HFFc6 (cell line): ENCODE results near the gene TMEM97. TPM values are rescaled to one million over a fixed set of nuclear protein-coding genes. Genes with fewer than 3 reads are reported as not detected.

Experiments used
- DNase-seq: peaks from one replicate; pipeline ENCODE4 v3.0.0-alpha.2; 2018
- H3K27ac Mint-ChIP-seq: 2 replicates; pipeline ENCODE4 v1.8.0; 2020; ENCODE audit warnings: mild to moderate bottlenecking, mixed read lengths
- H3K27me3 Mint-ChIP-seq: 2 replicates; pipeline ENCODE4 v1.8.0; 2021; ENCODE audit warnings: mild to moderate bottlenecking, moderate library complexity, mixed read lengths; ENCODE audit not compliant: insufficient read depth
- H3K36me3 Mint-ChIP-seq: 2 replicates; pipeline ENCODE4 v1.8.0; 2021; ENCODE audit warnings: low read depth, mixed read lengths
- H3K4me1 Mint-ChIP-seq: 2 replicates; pipeline ENCODE4 v1.8.0; 2020; ENCODE audit warnings: low read depth, mixed read lengths
- H3K4me3 Mint-ChIP-seq: 2 replicates; pipeline ENCODE4 v1.8.0; 2020; ENCODE audit warnings: mild to moderate bottlenecking, moderate library complexity, mixed read lengths
- H3K9me3 Mint-ChIP-seq: 2 replicates; pipeline ENCODE4 v1.8.0; 2020; ENCODE audit warnings: mild to moderate bottlenecking, mixed read lengths
- CTCF ChIP-seq: fragments of 200-600 bp; sonication (generic); IDR thresholded peaks from 2 replicates; pipeline ENCODE4 v1.5.0; 2021; ENCODE audit warnings: antibody characterized with exemption, mild to moderate bottlenecking
- total RNA-seq, 6 experiments: library from RNA; stranded (reverse); fragmentation: NEBNext Ultra II Directional; extraction: Animal tissue kit (Norgen Biotek cat#: 25700); gene quantifications; 2 replicates in 1 of 6; 3 replicates in 5 of 6; pipeline ENCODE4 v1.2.3, GENCODE V29; 2021

Gene TMEM97
- total RNA-seq, 6 experiments from 2014 or later: 17.6 to 29.5 (median 24.1) TPM

- Mint-ChIP-seq H3K27ac (no peak overlapping the region), H3K4me3 (no peak overlapping the region), H3K9me3 (no peaks in the 10 kb centered on the region; the same call in 1 of the 2 replicates), H3K36me3 (peaks cover 6% of the 10 kb centered on the region; the same call in 1 of the 2 replicates), H3K4me1 (peaks cover 67% of the 10 kb centered on the region), H3K27me3 (peaks cover 8% of the 10 kb centered on the region)
- TF ChIP-seq CTCF: no peak
- DNase-seq: no peak
Measured at GRCh38 chr17:28274591-28275265, 44.3 kb upstream of the TMEM97 start.

DNA sequence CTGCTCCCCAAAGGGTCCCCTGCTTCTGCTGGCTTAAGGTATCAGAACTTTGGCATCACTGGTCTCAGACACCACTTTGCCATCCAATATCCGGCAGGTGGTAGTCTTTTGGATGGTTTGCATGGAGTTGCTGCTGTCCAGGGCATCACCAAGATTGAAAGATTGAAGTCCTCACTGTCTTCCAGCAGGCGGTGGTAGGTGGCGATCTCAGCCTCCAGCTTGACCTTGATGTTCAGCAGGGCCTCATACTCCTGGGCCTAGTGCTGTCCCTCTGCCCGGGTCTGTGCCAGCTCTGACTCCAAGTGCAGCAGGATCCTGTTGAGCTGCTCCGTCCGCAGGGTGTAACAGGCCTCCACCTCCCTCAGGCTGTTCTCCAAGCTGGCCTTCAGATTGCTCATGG is 43.0 kb upstream of the TMEM97 start:
- no peak for DNase-seq
- Mint-ChIP-seq H3K4me3 (no peak overlapping the region), H3K27me3 (peaks cover 8% of the 10 kb centered on the region), H3K27ac (no peak overlapping the region), H3K4me1 (peaks cover 63% of the 10 kb centered on the region), H3K36me3 (no peaks in the 10 kb centered on the region), H3K9me3 (no peaks in the 10 kb centered on the region)
- TF ChIP-seq CTCF: no peak

GRCh38 chr17:28279411-28279810 is 39.6 kb upstream of the TMEM97 start:
- no peak for TF ChIP-seq CTCF
- H3K27ac Mint-ChIP-seq: no peak overlapping the region
- H3K9me3 Mint-ChIP-seq: no peaks in the 10 kb centered on the region
- peak; percentile 47 for DNase-seq
- no peak overlapping the region for H3K4me3 Mint-ChIP-seq
- H3K4me1 Mint-ChIP-seq: peaks cover 70% of the 10 kb centered on the region
- peaks cover 3% of the 10 kb centered on the region; the same call in 1 of the 2 replicates for H3K27me3 Mint-ChIP-seq
- no peaks in the 10 kb centered on the region for H3K36me3 Mint-ChIP-seq

GRCh38 chr17:28280826-28281225 is 38.2 kb upstream of the TMEM97 start:
- Mint-ChIP-seq H3K27me3 (peaks cover 3% of the 10 kb centered on the region; the same call in 1 of the 2 replicates), H3K27ac (no peak overlapping the region), H3K36me3 (no peaks in the 10 kb centered on the region), H3K9me3 (no peaks in the 10 kb centered on the region), H3K4me1 (peaks cover 61% of the 10 kb centered on the region), H3K4me3 (no peak overlapping the region)
- TF ChIP-seq CTCF: no peak
- no peak for DNase-seq

GRCh38 chr17:28282596-28282995 is 36.4 kb upstream of the TMEM97 start:
- Mint-ChIP-seq H3K9me3 (no peaks in the 10 kb centered on the region), H3K27me3 (no peaks in the 10 kb centered on the region; the same call in 1 of the 2 replicates), H3K4me1 (peaks cover 50% of the 10 kb centered on the region), H3K27ac (peak overlapping the region; percentile 92), H3K36me3 (no peaks in the 10 kb centered on the region), H3K4me3 (peak overlapping the region; percentile 46; the same call in 1 of the 2 replicates)
- no peak for TF ChIP-seq CTCF
- peak; percentile 82 for DNase-seq
